ENCODE results near the gene ZMYM2.

DNA sequence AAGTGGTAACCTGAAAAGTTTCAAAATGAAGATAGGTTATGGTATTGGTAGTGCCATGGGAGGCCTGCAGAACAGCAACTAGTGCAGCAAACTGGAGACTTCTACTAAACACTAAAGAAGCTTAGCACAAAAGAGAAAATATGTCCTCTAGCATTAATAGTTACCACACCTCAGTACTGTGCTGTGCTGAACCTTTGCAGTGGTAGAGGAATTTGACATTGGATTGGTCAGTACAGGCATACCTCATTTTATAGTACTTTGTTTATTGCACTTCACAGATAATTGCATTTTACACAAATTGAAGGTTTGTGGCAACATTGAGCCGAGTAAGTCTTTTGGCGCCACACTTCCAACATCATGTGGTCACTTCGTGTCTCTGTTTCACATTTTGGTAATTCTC is 40.4 kb downstream of the ZMYM2 start:
- TF ChIP-seq, protein P1, sequence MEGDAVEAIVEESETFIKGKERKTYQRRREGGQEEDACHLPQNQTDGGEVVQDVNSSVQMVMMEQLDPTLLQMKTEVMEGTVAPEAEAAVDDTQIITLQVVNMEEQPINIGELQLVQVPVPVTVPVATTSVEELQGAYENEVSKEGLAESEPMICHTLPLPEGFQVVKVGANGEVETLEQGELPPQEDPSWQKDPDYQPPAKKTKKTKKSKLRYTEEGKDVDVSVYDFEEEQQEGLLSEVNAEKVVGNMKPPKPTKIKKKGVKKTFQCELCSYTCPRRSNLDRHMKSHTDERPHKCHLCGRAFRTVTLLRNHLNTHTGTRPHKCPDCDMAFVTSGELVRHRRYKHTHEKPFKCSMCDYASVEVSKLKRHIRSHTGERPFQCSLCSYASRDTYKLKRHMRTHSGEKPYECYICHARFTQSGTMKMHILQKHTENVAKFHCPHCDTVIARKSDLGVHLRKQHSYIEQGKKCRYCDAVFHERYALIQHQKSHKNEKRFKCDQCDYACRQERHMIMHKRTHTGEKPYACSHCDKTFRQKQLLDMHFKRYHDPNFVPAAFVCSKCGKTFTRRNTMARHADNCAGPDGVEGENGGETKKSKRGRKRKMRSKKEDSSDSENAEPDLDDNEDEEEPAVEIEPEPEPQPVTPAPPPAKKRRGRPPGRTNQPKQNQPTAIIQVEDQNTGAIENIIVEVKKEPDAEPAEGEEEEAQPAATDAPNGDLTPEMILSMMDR (IDR thresholded peaks at IDR 0.05) = no peak
- no peak for TF ChIP-seq EZH2phosphoT487 (IDR thresholded peaks at IDR 0.05)
